ENCODE data around the gene FRMD5.

FRMD5 gene

DNA sequence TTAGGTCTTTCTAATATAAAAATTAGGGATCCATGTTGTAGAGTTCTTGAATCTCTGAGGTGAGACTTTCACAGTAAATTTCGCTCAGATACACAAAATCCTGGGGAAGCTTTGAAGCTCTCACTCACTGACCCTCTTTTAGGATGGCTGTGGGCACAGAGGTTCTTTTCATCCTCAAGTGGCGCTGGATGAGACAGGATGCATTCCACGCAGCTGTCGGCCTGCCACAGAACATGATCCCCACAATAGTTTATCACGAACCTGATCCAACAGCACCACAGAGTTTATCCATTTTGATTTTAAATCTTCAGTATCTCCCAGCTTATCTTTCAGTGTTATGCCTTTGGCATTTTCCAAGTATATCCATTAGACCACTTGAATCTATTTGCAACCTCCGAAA, 276.4 kb downstream of the FRMD5 start:
- Histone ChIP-seq H2AFZ (ENCODE audit: low read length) (no peak overlapping the region), H3K4me2 (ENCODE audit: low read depth, low read length) (no peak overlapping the region), H3K4me3 (ENCODE audit: low read length) (no peak overlapping the region), H3K27ac (ENCODE audit: low read length) (no peak overlapping the region), H3K9me3 (replicated peaks; ENCODE audit: insufficient read depth, low read length) (no peaks in the 10 kb centered on the region), H4K20me1 (ENCODE audit: insufficient read depth, low read length) (no peaks in the 10 kb centered on the region), H3F3A (ENCODE audit: insufficient read depth, low read length) (no peaks in the 10 kb centered on the region), H3K4me1 (ENCODE audit: low read length) (no peaks in the 10 kb centered on the region), H3K79me2 (ENCODE audit: low read length) (no peaks in the 10 kb centered on the region), H3K27me3 (replicated peaks; ENCODE audit: insufficient read depth, low read length) (no peaks in the 10 kb centered on the region), H3K9me2 (replicated peaks; ENCODE audit: insufficient read depth, low read length) (no peaks in the 10 kb centered on the region), H3K9ac (ENCODE audit: low read length) (no peak overlapping the region), H3K36me3 (replicated peaks; ENCODE audit: insufficient read depth, low read length) (no peaks in the 10 kb centered on the region)
- no peak for DNase-seq
- TF ChIP-seq, protein P1, sequence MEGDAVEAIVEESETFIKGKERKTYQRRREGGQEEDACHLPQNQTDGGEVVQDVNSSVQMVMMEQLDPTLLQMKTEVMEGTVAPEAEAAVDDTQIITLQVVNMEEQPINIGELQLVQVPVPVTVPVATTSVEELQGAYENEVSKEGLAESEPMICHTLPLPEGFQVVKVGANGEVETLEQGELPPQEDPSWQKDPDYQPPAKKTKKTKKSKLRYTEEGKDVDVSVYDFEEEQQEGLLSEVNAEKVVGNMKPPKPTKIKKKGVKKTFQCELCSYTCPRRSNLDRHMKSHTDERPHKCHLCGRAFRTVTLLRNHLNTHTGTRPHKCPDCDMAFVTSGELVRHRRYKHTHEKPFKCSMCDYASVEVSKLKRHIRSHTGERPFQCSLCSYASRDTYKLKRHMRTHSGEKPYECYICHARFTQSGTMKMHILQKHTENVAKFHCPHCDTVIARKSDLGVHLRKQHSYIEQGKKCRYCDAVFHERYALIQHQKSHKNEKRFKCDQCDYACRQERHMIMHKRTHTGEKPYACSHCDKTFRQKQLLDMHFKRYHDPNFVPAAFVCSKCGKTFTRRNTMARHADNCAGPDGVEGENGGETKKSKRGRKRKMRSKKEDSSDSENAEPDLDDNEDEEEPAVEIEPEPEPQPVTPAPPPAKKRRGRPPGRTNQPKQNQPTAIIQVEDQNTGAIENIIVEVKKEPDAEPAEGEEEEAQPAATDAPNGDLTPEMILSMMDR (IDR thresholded peaks at IDR 0.05; ENCODE audit: low read length): no peak
- TF ChIP-seq EZH2 (optimal IDR thresholded peaks at IDR 0.05; ENCODE audit: low read depth, low read length): no peak
- TF ChIP-seq EZH2phosphoT487 (IDR thresholded peaks at IDR 0.05; ENCODE audit: low read length): no peak

DNA sequence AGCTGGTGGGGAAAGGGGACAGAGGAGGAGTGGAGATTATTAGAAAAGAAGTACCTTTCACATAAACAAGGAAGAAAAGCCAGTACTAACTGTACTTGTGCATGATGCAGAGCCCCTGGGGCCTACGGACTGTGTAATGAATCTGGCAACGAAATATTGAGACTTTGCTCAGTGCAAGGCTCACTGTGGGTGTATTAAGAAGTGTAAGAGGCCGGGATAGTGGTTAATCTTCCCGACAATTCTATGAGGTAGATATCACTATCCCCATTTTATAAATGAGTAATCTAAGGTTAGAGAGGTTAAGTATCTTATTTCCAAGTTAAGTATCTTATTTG, 278.8 kb downstream of the FRMD5 start:
- Histone ChIP-seq H3K4me2 (ENCODE audit: low read depth, low read length) (no peak overlapping the region), H3K4me1 (ENCODE audit: low read length) (no peaks in the 10 kb centered on the region), H3K9me2 (replicated peaks; ENCODE audit: insufficient read depth, low read length) (no peaks in the 10 kb centered on the region), H3K27ac (ENCODE audit: low read length) (no peak overlapping the region), H2AFZ (ENCODE audit: low read length) (no peak overlapping the region), H3K9ac (ENCODE audit: low read length) (no peak overlapping the region), H3K9me3 (replicated peaks; ENCODE audit: insufficient read depth, low read length) (no peaks in the 10 kb centered on the region), H3K79me2 (ENCODE audit: low read length) (no peaks in the 10 kb centered on the region), H3K27me3 (replicated peaks; ENCODE audit: insufficient read depth, low read length) (no peaks in the 10 kb centered on the region), H3F3A (ENCODE audit: insufficient read depth, low read length) (no peaks in the 10 kb centered on the region), H4K20me1 (ENCODE audit: insufficient read depth, low read length) (no peaks in the 10 kb centered on the region), H3K4me3 (ENCODE audit: low read length) (no peak overlapping the region), H3K36me3 (replicated peaks; ENCODE audit: insufficient read depth, low read length) (no peaks in the 10 kb centered on the region)
- DNase-seq: no peak
- no peak for TF ChIP-seq EZH2 (optimal IDR thresholded peaks at IDR 0.05; ENCODE audit: low read depth, low read length)
- no peak for TF ChIP-seq EZH2phosphoT487 (IDR thresholded peaks at IDR 0.05; ENCODE audit: low read length)
- TF ChIP-seq, protein P1 (IDR thresholded peaks at IDR 0.05; ENCODE audit: low read length): no peak

DNA sequence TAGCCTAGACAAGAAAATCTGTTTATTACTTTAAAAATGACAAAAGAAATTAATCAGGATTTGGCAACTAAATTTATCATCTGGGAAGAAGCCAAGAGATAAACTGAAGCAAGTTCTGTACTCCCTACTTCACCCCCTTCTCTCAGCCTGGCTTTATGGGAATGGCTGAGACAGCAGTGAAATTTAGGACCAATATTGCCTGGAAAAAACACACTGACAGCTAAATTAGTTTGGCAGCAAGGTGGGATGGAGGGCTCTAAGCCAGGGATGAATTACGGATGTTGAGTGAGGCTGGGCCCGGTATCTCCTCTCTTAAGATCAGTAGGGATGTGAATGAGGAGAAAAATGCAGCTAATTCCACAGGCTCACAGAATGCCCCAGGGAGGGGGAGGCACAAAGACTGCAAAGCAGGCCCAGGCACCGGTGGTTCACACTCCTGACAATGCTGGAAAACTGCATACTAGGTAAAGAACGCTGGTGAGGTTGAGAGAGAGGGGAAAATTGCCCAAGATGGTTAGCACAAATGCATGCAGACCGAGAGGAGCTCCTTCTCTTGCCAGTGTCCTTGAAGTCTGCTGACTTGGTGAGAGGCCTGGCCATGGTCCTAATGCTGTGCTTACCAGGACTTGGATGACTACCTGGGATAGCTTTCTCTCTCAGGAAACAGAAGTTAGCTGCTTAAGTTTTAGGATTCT, 279.3 kb downstream of the FRMD5 start:
- H3K9me2 ChIP-seq (replicated peaks; ENCODE audit: insufficient read depth, low read length): no peaks in the 10 kb centered on the region
- no peak overlapping the region for H3K27ac ChIP-seq (ENCODE audit: low read length)
- no peaks in the 10 kb centered on the region for H3K36me3 ChIP-seq (replicated peaks; ENCODE audit: insufficient read depth, low read length)
- no peaks in the 10 kb centered on the region for H3F3A ChIP-seq (ENCODE audit: insufficient read depth, low read length)
- no peak overlapping the region for H3K4me3 ChIP-seq (ENCODE audit: low read length)
- no peaks in the 10 kb centered on the region for H3K9me3 ChIP-seq (replicated peaks; ENCODE audit: insufficient read depth, low read length)
- no peak overlapping the region for H3K9ac ChIP-seq (ENCODE audit: low read length)
- TF ChIP-seq EZH2phosphoT487 (IDR thresholded peaks at IDR 0.05; ENCODE audit: low read length) (no peak), EZH2 (optimal IDR thresholded peaks at IDR 0.05; ENCODE audit: low read depth, low read length) (no peak)
- TF ChIP-seq, protein P1 (IDR thresholded peaks at IDR 0.05; ENCODE audit: low read length): no peak
- no peak overlapping the region for H2AFZ ChIP-seq (ENCODE audit: low read length)
- no peak overlapping the region for H3K4me2 ChIP-seq (ENCODE audit: low read depth, low read length)
- no peaks in the 10 kb centered on the region for H4K20me1 ChIP-seq (ENCODE audit: insufficient read depth, low read length)
- H3K27me3 ChIP-seq (replicated peaks; ENCODE audit: insufficient read depth, low read length): no peaks in the 10 kb centered on the region
- DNase-seq: no peak
- no peaks in the 10 kb centered on the region for H3K4me1 ChIP-seq (ENCODE audit: low read length)
- no peaks in the 10 kb centered on the region for H3K79me2 ChIP-seq (ENCODE audit: low read length)

All from MM.1S (cell line).